ENCODE results near the gene SLC16A10. TPM values are rescaled to one million over a fixed set of nuclear protein-coding genes. Genes with fewer than 3 reads are reported as not detected.
"Not testable (repeated sequence)": the region's sequence is repeated elsewhere in the genome, so short reads cannot be mapped to it uniquely, and the experiment has no call there.

The SLC16A10 gene
- total RNA-seq, 1 experiment from 2014 or later = 0.05 TPM

- DNase-seq (ENCODE audit: unreplicated experiment) = no peak
- H3K36me3 Mint-ChIP-seq (ENCODE audit: insufficient read depth, unreplicated experiment) = no peaks in the 10 kb centered on the region
- no peaks in the 10 kb centered on the region for H3K9me3 Mint-ChIP-seq (ENCODE audit: unreplicated experiment)
- no peaks in the 10 kb centered on the region for H3K4me1 Mint-ChIP-seq (ENCODE audit: insufficient read depth, unreplicated experiment)
- TF ChIP-seq, protein P1, sequence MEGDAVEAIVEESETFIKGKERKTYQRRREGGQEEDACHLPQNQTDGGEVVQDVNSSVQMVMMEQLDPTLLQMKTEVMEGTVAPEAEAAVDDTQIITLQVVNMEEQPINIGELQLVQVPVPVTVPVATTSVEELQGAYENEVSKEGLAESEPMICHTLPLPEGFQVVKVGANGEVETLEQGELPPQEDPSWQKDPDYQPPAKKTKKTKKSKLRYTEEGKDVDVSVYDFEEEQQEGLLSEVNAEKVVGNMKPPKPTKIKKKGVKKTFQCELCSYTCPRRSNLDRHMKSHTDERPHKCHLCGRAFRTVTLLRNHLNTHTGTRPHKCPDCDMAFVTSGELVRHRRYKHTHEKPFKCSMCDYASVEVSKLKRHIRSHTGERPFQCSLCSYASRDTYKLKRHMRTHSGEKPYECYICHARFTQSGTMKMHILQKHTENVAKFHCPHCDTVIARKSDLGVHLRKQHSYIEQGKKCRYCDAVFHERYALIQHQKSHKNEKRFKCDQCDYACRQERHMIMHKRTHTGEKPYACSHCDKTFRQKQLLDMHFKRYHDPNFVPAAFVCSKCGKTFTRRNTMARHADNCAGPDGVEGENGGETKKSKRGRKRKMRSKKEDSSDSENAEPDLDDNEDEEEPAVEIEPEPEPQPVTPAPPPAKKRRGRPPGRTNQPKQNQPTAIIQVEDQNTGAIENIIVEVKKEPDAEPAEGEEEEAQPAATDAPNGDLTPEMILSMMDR (IDR thresholded peaks at IDR 0.05; ENCODE audit: unreplicated experiment) = no peak
- H3K27ac Mint-ChIP-seq (ENCODE audit: low read depth, unreplicated experiment) = no peak overlapping the region
- ChIA-PET CTCF (no interaction called here), POLR2A (no interaction called here)
- H3K27me3 Mint-ChIP-seq (ENCODE audit: insufficient read depth, unreplicated experiment) = no peaks in the 10 kb centered on the region
- intact Hi-C loops (cut with micrococcal nuclease) = no loop called here
- no TSS peak for BruUV-seq (replicated peaks)
- H3K4me3 Mint-ChIP-seq (ENCODE audit: unreplicated experiment) = no peak overlapping the region
Measured at GRCh38 chr6:111124406-111124805, 37.1 kb downstream of the SLC16A10 start.

- Mint-ChIP-seq H3K36me3 (ENCODE audit: insufficient read depth, unreplicated experiment) (no peaks in the 10 kb centered on the region), H3K27me3 (ENCODE audit: insufficient read depth, unreplicated experiment) (no peaks in the 10 kb centered on the region), H3K4me1 (ENCODE audit: insufficient read depth, unreplicated experiment) (no peaks in the 10 kb centered on the region), H3K27ac (ENCODE audit: low read depth, unreplicated experiment) (no peak overlapping the region), H3K4me3 (ENCODE audit: unreplicated experiment) (no peak overlapping the region), H3K9me3 (ENCODE audit: unreplicated experiment) (no peaks in the 10 kb centered on the region)
- CTCF ChIA-PET = interaction anchor here (1.0 kb wide), 1 partner anchor 39 kb away, joined by 4 read pairs; no protein-coding TSS in a partner anchor
- intact Hi-C loops (cut with micrococcal nuclease) = no loop called here
- POLR2A ChIA-PET = no interaction called here
- no TSS peak for BruUV-seq (replicated peaks)
- TF ChIP-seq, protein P1 (IDR thresholded peaks at IDR 0.05; ENCODE audit: unreplicated experiment) = no peak
- DNase-seq (ENCODE audit: unreplicated experiment) = no peak
Measured at GRCh38 chr6:111129013-111129412, 41.7 kb downstream of the SLC16A10 start.

GRCh38 chr6:111131018-111131417 is 43.7 kb downstream of the SLC16A10 start:
- DNase-seq (ENCODE audit: unreplicated experiment); H3K4me1 Mint-ChIP-seq (ENCODE audit: insufficient read depth, unreplicated experiment); intact Hi-C loops (cut with micrococcal nuclease); POLR2A ChIA-PET; H3K27me3 Mint-ChIP-seq (ENCODE audit: insufficient read depth, unreplicated experiment); H3K9me3 Mint-ChIP-seq (ENCODE audit: unreplicated experiment); BruUV-seq (replicated peaks); H3K36me3 Mint-ChIP-seq (ENCODE audit: insufficient read depth, unreplicated experiment); H3K4me3 Mint-ChIP-seq (ENCODE audit: unreplicated experiment); H3K27ac Mint-ChIP-seq (ENCODE audit: low read depth, unreplicated experiment): not testable (repeated sequence)
- CTCF ChIA-PET = interaction anchor here (0.6 to 2.4 kb wide), 4 partner anchors 73 to 969 kb away, joined by 3 to 7 read pairs (median 5); a partner anchor contains a TSS

DNA sequence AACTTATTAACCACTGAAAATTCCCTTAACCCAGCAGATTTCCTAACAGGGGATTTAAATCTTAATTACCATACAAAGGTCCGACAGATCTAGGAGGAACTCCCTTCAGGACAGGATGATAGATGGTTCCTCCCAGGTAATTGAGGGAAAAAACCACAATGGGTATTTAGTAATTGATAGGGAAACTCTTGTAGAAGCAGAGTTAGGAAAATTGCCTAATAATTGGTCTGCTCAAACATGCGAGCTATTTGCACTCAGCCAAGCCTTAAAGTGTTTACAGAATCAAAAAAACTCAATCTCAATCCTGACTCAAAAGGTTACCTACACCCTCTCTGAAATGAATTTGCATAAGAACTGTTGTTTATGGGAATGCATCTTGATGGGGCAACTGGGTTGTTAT is 45.4 kb downstream of the SLC16A10 start:
- DNase-seq (ENCODE audit: unreplicated experiment) = peak; percentile 3
- BruUV-seq (replicated peaks) = not testable (repeated sequence)

GRCh38 chr6:111134236-111134869 is 47.0 kb downstream of the SLC16A10 start:
- H3K4me1 Mint-ChIP-seq (ENCODE audit: insufficient read depth, unreplicated experiment); H3K36me3 Mint-ChIP-seq (ENCODE audit: insufficient read depth, unreplicated experiment); H3K9me3 Mint-ChIP-seq (ENCODE audit: unreplicated experiment); DNase-seq (ENCODE audit: unreplicated experiment); CTCF ChIA-PET; intact Hi-C loops (cut with micrococcal nuclease); H3K4me3 Mint-ChIP-seq (ENCODE audit: unreplicated experiment); BruUV-seq (replicated peaks); H3K27me3 Mint-ChIP-seq (ENCODE audit: insufficient read depth, unreplicated experiment); H3K27ac Mint-ChIP-seq (ENCODE audit: low read depth, unreplicated experiment): not testable (repeated sequence)
- POLR2A ChIA-PET = interaction anchor here (0.6 to 0.7 kb wide), 2 partner anchors 13 to 176 kb away, joined by 3 read pairs; partner anchors contain the start of gene GTF3C6

More for the DNA sequence above, 45.4 kb downstream of the SLC16A10 start:
- H3K27ac Mint-ChIP-seq (ENCODE audit: low read depth, unreplicated experiment); H3K27me3 Mint-ChIP-seq (ENCODE audit: insufficient read depth, unreplicated experiment); H3K9me3 Mint-ChIP-seq (ENCODE audit: unreplicated experiment); intact Hi-C loops (cut with micrococcal nuclease); H3K4me3 Mint-ChIP-seq (ENCODE audit: unreplicated experiment); H3K4me1 Mint-ChIP-seq (ENCODE audit: insufficient read depth, unreplicated experiment); POLR2A ChIA-PET; H3K36me3 Mint-ChIP-seq (ENCODE audit: insufficient read depth, unreplicated experiment); CTCF ChIA-PET: not testable (repeated sequence)

DNA sequence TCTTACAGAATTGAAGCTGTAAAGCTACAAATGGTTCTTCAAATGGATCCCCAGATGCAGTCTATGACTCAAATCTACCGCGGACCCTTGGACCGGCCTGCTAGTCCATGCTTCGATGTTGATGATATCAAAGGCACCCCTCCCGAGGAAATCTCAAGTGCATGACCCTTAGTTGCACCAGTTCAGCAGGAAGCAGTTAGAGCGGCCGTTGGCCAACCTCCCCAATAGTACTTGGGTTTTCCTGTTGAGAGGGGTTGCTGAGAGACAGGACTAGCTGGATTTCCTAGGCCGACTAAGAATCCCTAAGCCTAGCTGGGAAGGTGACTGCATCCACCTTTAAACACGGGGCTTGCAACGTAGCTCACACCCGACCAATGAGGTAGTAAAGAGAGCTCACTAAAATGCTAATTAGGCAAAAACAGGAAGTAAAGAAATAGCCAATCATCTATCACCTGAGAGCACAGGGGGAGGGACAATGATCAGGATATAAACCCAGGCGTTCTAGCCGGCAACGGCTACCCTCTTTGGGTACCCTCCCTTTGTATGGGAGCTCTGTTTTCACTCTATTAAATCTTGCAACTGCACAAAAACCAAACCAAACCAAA is 50.3 kb downstream of the SLC16A10 start:
- H3K4me1 Mint-ChIP-seq (ENCODE audit: insufficient read depth, unreplicated experiment); POLR2A ChIA-PET; BruUV-seq (replicated peaks); H3K4me3 Mint-ChIP-seq (ENCODE audit: unreplicated experiment); H3K27ac Mint-ChIP-seq (ENCODE audit: low read depth, unreplicated experiment); H3K27me3 Mint-ChIP-seq (ENCODE audit: insufficient read depth, unreplicated experiment); DNase-seq (ENCODE audit: unreplicated experiment); intact Hi-C loops (cut with micrococcal nuclease); H3K36me3 Mint-ChIP-seq (ENCODE audit: insufficient read depth, unreplicated experiment); H3K9me3 Mint-ChIP-seq (ENCODE audit: unreplicated experiment): not testable (repeated sequence)
- CTCF ChIA-PET = interaction anchor here (0.6 to 0.9 kb wide), 2 partner anchors 19 to 21 kb away, joined by 3 read pairs; no protein-coding TSS in a partner anchor
